Transverse colon (tissue), 3 donors: ENCODE measurements around the gene FAM47E.

Experiments
- EP300 ChIP-seq: sonication (generic); formaldehyde crosslinking; IDR thresholded peaks from one replicate; pipeline ENCODE4 v1.6.1; 2017; ENCODE audit warnings: antibody characterized with exemption, low read depth
- POLR2A ChIP-seq: fragments of 450-650 bp; IDR thresholded peaks from one replicate; pipeline ENCODE4 v1.6.1; 2016; ENCODE audit warnings: antibody characterized with exemption, mild to moderate bottlenecking, moderate library complexity
- TF ChIP-seq, protein P1 (sequence below), 5 experiments: fragments of 200-600 bp in 3 of 5; fragments of 450-650 bp in 2 of 5; sonication (generic) in 3 of 5; IDR thresholded peaks; 1 replicate in 2 of 5; 2 replicates in 3 of 5; pipeline ENCODE4 v1.5.1; 2016 to 2017; ENCODE audit warnings: antibody characterized with exemption in 5 of 5, inconsistent platforms in 3 of 5, mild to moderate bottlenecking in 2 of 5, moderate library complexity in 1 of 5

GRCh38 chr4:76252271-76252653, 741 bp downstream of the FAM47E start:
- TF ChIP-seq EP300 (no peak), POLR2A (no peak)
- TF ChIP-seq, protein P1, sequence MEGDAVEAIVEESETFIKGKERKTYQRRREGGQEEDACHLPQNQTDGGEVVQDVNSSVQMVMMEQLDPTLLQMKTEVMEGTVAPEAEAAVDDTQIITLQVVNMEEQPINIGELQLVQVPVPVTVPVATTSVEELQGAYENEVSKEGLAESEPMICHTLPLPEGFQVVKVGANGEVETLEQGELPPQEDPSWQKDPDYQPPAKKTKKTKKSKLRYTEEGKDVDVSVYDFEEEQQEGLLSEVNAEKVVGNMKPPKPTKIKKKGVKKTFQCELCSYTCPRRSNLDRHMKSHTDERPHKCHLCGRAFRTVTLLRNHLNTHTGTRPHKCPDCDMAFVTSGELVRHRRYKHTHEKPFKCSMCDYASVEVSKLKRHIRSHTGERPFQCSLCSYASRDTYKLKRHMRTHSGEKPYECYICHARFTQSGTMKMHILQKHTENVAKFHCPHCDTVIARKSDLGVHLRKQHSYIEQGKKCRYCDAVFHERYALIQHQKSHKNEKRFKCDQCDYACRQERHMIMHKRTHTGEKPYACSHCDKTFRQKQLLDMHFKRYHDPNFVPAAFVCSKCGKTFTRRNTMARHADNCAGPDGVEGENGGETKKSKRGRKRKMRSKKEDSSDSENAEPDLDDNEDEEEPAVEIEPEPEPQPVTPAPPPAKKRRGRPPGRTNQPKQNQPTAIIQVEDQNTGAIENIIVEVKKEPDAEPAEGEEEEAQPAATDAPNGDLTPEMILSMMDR (IDR thresholded peaks at IDR 0.05): no peak
